NT2/D1 (cell line): Measurements from ENCODE around the gene CPE.

Experiments
- DNase-seq: peaks from one replicate; pipeline ENCODE4 v3.0.0-alpha.2; 2011; ENCODE audit warnings: low read depth, low spot score
- H3K27me3 ChIP-seq: 2 replicates; pipeline ENCODE4 v1.6.0; 2011; ENCODE audit warnings: mild to moderate bottlenecking; ENCODE audit not compliant: insufficient read length, insufficient read depth
- H3K36me3 ChIP-seq: 2 replicates; pipeline ENCODE4 v1.6.1; 2011; ENCODE audit warnings: mild to moderate bottlenecking, low read length, mixed read lengths; ENCODE audit not compliant: insufficient read depth, insufficient read length
- H3K4me1 ChIP-seq: 2 replicates; pipeline ENCODE4 v1.5.1; 2011; ENCODE audit not compliant: insufficient read depth, insufficient read length
- H3K4me3 ChIP-seq: 2 replicates; pipeline ENCODE4 v1.5.1; 2011; ENCODE audit warnings: low read depth; ENCODE audit not compliant: insufficient read length
- H3K9ac ChIP-seq: 2 replicates; pipeline ENCODE4 v1.6.0; 2011; ENCODE audit warnings: low read depth; ENCODE audit not compliant: insufficient read length
- H3K9me3 ChIP-seq: 2 replicates; pipeline ENCODE4 v1.5.1; 2011; ENCODE audit warnings: mild to moderate bottlenecking, low read length; ENCODE audit not compliant: insufficient read depth
- SUZ12 ChIP-seq: IDR thresholded peaks from 2 replicates; pipeline ENCODE4 v1.6.1; 2011; ENCODE audit not compliant: insufficient read length, insufficient read depth; ENCODE audit errors: extremely low read depth
- YY1 ChIP-seq: IDR thresholded peaks from 2 replicates; pipeline ENCODE4 v1.6.1; 2011; ENCODE audit not compliant: insufficient read length, insufficient read depth
- ZNF274 ChIP-seq: IDR thresholded peaks from 2 replicates; pipeline ENCODE4 v1.6.1; 2011; ENCODE audit warnings: mild to moderate bottlenecking, low read depth, low read length

The CPE gene

DNA sequence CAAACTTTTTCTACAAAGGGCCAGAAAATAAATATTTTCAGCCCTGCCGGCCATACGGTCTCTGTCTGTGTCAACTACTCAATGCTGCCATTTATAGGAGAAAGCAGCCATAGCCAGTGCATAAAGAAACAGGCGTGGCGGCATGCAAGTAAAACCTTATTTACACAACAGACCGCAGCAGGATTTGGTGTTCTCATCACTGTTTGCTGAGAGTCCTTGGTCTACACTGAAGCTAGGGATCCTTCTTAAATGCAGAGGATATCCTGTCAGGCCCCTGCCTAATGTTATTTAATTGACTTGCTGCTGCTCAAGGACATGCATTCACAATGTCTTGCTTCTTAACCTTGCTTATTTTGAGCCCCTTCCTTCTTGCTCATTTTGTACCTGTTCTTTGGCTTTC lies 54.7 kb downstream of the CPE start:
- H3K9ac ChIP-seq: no peak overlapping the region
- no peak for DNase-seq
- no peaks in the 10 kb centered on the region for H3K36me3 ChIP-seq
- TF ChIP-seq ZNF274 (no peak), YY1 (no peak), SUZ12 (no peak)
- H3K4me3 ChIP-seq: no peak overlapping the region
- no peaks in the 10 kb centered on the region for H3K9me3 ChIP-seq
- H3K27me3 ChIP-seq: no peaks in the 10 kb centered on the region
- H3K4me1 ChIP-seq: no peaks in the 10 kb centered on the region

DNA sequence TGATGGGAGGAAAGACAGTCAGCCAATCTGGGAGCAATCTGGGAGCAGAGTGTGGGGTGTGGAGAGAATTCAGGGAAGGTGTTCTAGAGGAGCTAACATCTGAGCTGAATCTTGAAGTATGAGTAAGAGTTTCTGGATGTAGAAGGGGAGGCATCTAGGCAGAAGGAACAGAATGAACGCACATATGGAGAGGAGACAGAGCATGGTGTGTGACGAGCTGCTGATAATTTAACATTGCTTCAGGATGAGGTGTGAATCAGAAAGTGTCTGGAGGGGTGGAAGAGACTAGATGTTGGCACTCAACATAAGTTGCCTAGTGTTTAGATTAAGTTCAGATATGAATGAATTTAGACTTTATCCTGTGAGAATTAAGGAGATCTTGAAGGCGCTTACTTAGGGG lies 58.9 kb downstream of the CPE start:
- no peaks in the 10 kb centered on the region for H3K36me3 ChIP-seq
- H3K27me3 ChIP-seq: no peaks in the 10 kb centered on the region
- H3K9ac ChIP-seq: no peak overlapping the region
- no peak overlapping the region for H3K4me3 ChIP-seq
- TF ChIP-seq ZNF274 (no peak), YY1 (no peak), SUZ12 (no peak)
- no peak for DNase-seq
- no peaks in the 10 kb centered on the region for H3K4me1 ChIP-seq
- H3K9me3 ChIP-seq: no peaks in the 10 kb centered on the region

DNA sequence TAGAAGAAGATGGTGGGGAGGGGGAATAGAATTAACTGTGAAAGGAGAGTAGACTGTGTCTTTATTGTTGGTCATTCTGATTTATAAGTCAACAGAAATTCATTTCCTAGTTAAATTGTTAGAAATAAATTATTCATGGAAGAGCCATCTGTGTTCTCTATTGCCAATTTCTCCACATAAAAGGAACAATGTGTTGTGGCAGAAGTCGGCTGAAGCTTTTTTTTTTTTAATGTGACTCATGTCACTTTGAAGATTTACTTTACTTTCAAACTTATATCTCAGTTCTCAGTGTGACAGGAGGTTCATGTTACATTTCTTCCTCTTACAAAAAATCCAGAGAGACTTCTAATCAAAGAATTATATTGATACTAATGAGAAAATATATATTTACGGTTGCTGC lies 60.5 kb downstream of the CPE start:
- H3K36me3 ChIP-seq: no peaks in the 10 kb centered on the region
- H3K4me3 ChIP-seq: no peak overlapping the region
- no peaks in the 10 kb centered on the region for H3K4me1 ChIP-seq
- H3K9me3 ChIP-seq: no peaks in the 10 kb centered on the region
- DNase-seq: no peak
- H3K9ac ChIP-seq: no peak overlapping the region
- no peaks in the 10 kb centered on the region for H3K27me3 ChIP-seq
- no peak for TF ChIP-seq SUZ12

GRCh38 chr4:165439981-165440380 lies 61.2 kb downstream of the CPE start:
- Histone ChIP-seq H3K9me3 (no peaks in the 10 kb centered on the region), H3K4me3 (no peak overlapping the region), H3K4me1 (no peaks in the 10 kb centered on the region), H3K9ac (no peak overlapping the region), H3K36me3 (no peaks in the 10 kb centered on the region), H3K27me3 (no peaks in the 10 kb centered on the region)
- no peak for TF ChIP-seq SUZ12
- no peak for TF ChIP-seq YY1
- TF ChIP-seq ZNF274: no peak
- no peak for DNase-seq

- H3K9me3 ChIP-seq: no peaks in the 10 kb centered on the region
- DNase-seq: peak; percentile 39
- H3K27me3 ChIP-seq: no peaks in the 10 kb centered on the region
- H3K9ac ChIP-seq: no peak overlapping the region
- no peaks in the 10 kb centered on the region for H3K4me1 ChIP-seq
- no peak for TF ChIP-seq ZNF274
- H3K4me3 ChIP-seq: no peak overlapping the region
- H3K36me3 ChIP-seq: no peaks in the 10 kb centered on the region
Measured at GRCh38 chr4:165440415-165441158, 61.8 kb downstream of the CPE start.

- H3K36me3 ChIP-seq: no peaks in the 10 kb centered on the region
- H3K4me3 ChIP-seq: no peak overlapping the region
- no peak for TF ChIP-seq YY1
- no peak for DNase-seq
- no peaks in the 10 kb centered on the region for H3K27me3 ChIP-seq
- no peak overlapping the region for H3K9ac ChIP-seq
- no peaks in the 10 kb centered on the region for H3K9me3 ChIP-seq
- H3K4me1 ChIP-seq: no peaks in the 10 kb centered on the region
Measured at GRCh38 chr4:165443276-165443675, 64.5 kb downstream of the CPE start.

DNA sequence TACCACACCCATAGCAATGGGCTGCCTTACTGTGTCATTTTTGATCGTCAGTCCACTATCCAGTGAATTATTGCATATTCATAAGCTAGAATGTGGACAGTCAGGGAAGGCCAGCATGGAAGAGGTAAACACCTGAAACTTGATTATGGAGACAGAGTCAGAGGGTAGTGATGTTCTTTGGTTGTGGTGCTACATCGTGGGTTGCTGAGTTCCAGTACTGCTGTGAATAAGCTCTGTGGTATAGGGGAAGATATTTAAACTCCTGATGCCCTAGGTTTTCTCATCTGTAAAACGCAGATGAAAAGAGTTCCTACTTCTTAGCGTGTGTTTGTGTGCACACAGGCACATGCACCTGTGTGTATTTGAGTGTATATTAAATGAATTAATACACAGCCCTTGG lies 69.9 kb downstream of the CPE start:
- H3K4me1 ChIP-seq: no peaks in the 10 kb centered on the region
- DNase-seq: no peak
- no peaks in the 10 kb centered on the region for H3K27me3 ChIP-seq
- H3K9ac ChIP-seq: no peak overlapping the region
- TF ChIP-seq ZNF274 (no peak), SUZ12 (no peak), YY1 (no peak)
- no peaks in the 10 kb centered on the region for H3K36me3 ChIP-seq
- H3K4me3 ChIP-seq: no peak overlapping the region
- H3K9me3 ChIP-seq: no peaks in the 10 kb centered on the region

GRCh38 chr4:165449333-165449732 lies 70.5 kb downstream of the CPE start:
- no peak for DNase-seq

More at GRCh38 chr4:165449333-165449732, 70.5 kb downstream of the CPE start:
- Histone ChIP-seq H3K36me3 (no peaks in the 10 kb centered on the region), H3K9me3 (no peaks in the 10 kb centered on the region), H3K4me3 (no peak overlapping the region), H3K27me3 (no peaks in the 10 kb centered on the region), H3K9ac (no peak overlapping the region), H3K4me1 (no peaks in the 10 kb centered on the region)
- TF ChIP-seq SUZ12 (no peak), YY1 (no peak), ZNF274 (no peak)
